ENCODE results near the gene DNER.
"Not testable (repeated sequence)": the region's sequence is repeated elsewhere in the genome, so short reads cannot be mapped to it uniquely, and the experiment has no call there.

Gene DNER

GRCh38 chr2:229563388-229563787, 151.0 kb downstream of the DNER start:
- DNase-seq = no peak

- DNase-seq = no peak
These were observed 151.8 kb downstream of the DNER start for GRCh38 chr2:229562472-229563127.

GRCh38 chr2:229559986-229560385, 154.4 kb downstream of the DNER start:
- DNase-seq = no peak

- DNase-seq = no peak
These were observed 161.3 kb downstream of the DNER start for GRCh38 chr2:229553091-229553490.

GRCh38 chr2:229543176-229543873, 171.0 kb downstream of the DNER start:
- DNase-seq = no peak

- DNase-seq = no peak
These were observed 174.7 kb downstream of the DNER start for GRCh38 chr2:229539628-229540027.

GRCh38 chr2:229531594-229531993, 182.8 kb downstream of the DNER start:
- no peak for DNase-seq

- no peak for DNase-seq
These were observed 183.9 kb downstream of the DNER start for GRCh38 chr2:229530434-229530833.

GRCh38 chr2:229528846-229529245, 185.5 kb downstream of the DNER start:
- DNase-seq = no peak

- DNase-seq = no peak
These were observed 187.4 kb downstream of the DNER start for GRCh38 chr2:229526951-229527350.

GRCh38 chr2:229524799-229525198, 189.6 kb downstream of the DNER start:
- no peak for DNase-seq

- no peak for DNase-seq
These were observed 190.7 kb downstream of the DNER start for GRCh38 chr2:229523663-229524062.

GRCh38 chr2:229521576-229521975, 192.8 kb downstream of the DNER start:
- DNase-seq = no peak

GRCh38 chr2:229520691-229521096, 193.7 kb downstream of the DNER start:
- DNase-seq = no peak

GRCh38 chr2:229519655-229520430, 194.5 kb downstream of the DNER start:
- no peak for DNase-seq

- no peak for DNase-seq
These were observed 200.0 kb downstream of the DNER start for GRCh38 chr2:229514273-229514895.

GRCh38 chr2:229511524-229511923, 202.8 kb downstream of the DNER start:
- DNase-seq = no peak

- DNase-seq = not testable (repeated sequence)
These were observed 207.7 kb downstream of the DNER start for GRCh38 chr2:229506699-229507098.

- DNase-seq = no peak
These were observed 213.1 kb downstream of the DNER start for GRCh38 chr2:229501051-229501794.

- DNase-seq = no peak
These were observed 222.3 kb downstream of the DNER start for GRCh38 chr2:229492034-229492433.

- no peak for DNase-seq
These were observed 224.2 kb downstream of the DNER start for GRCh38 chr2:229490167-229490566.

GRCh38 chr2:229489016-229489415, 225.3 kb downstream of the DNER start:
- DNase-seq = no peak

GRCh38 chr2:229488232-229488631, 226.1 kb downstream of the DNER start:
- no peak for DNase-seq

All from stimulated activated CD4-positive, alpha-beta T cell treated with anti-CD3 and anti-CD28 coated beads, Interleukin-2, amount 100 ng/mL, for 48 hours (primary cell).